RCC 7860 (cell line): ENCODE measurements around the gene FBXO36.
"Not testable (repeated sequence)": the region's sequence is repeated elsewhere in the genome, so short reads cannot be mapped to it uniquely, and the experiment has no call there.

ENCODE experiments used
- DNase-seq: peaks from one replicate; pipeline ENCODE4 v3.0.0-alpha.2; 2015; ENCODE audit warnings: low spot score
- FAIRE-seq: peaks from 2 replicates; lab custom pipeline; 2012; peaks lifted over from hg19 to GRCh38; lab: Jason Lieb, UNC

Gene FBXO36, protein sequence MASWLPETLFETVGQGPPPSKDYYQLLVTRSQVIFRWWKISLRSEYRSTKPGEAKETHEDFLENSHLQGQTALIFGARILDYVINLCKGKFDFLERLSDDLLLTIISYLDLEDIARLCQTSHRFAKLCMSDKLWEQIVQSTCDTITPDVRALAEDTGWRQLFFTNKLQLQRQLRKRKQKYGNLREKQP

DNA sequence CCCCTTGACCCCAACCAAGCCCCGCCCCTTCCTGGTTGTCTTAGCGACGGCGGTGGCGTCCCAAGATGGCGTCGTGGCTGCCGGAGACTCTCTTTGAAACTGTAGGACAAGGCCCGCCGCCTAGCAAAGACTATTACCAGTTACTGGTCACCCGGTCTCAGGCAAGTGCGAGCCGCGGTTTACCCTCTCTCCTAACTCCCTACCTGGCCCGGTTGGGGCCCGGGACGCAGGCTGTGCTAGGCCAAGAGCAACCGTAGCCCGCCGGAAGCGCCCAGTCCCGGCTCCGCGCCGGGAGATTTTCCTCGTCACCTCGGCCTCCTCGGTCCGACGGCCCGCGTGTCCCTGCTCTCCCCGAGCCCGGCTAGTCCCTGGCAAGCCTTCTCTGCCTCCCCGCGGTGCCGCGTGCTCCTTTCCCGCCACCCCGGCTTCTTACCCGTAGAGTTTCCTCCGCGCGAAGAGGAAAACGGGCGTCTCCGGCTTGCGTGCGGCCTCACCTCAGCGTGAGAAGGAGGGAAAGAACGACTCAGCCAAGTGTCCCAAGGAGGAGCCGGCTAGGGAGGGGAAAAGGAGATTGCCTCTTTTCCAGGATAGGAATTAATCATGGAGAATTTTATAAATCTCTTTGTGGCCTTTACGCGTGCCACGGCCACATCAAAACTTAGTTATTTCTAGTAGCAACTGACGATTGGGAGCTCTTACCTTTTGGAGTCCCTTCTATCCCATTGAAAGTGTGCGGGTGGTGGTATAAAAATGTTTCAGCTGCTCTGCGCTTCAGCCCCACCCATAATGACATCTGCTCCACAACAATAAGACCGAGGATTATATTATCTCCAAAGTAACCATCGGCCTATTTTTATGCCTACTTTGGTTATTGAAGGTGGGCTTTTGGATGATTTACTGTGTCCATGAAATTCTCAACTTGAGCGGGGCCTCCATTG, at the start of gene FBXO36:
Gene FBXO36, plus strand, starts transcription at position 55 of the 938 bp plus-strand sequence. Its CDS starts 11 bp downstream, at position 66.
- FAIRE-seq (no peak), DNase-seq (peak; percentile 36)

DNA sequence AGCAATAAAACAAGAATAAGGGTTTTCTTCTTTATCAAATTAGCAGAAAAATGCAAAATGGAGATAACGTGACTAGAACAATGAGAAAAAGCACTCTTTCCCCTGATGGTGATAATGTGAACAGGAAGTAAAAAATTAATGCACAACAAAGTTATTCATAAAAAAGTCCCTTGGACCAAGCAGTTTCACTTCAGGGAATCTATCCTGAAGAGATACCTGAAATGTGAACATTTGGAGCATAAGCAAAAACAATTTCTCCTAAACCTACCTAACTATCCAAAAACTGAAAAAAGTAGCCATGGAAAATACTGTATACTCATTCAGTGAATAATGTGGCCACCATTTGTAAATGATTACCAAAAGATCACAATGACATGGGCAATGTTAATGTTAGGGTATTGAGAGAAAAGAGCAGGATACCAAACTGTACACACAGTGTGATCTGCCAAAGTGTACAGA, 49.2 kb upstream of the FBXO36 start:
- DNase-seq (peak; percentile 9), FAIRE-seq (peak; percentile 85)

DNA sequence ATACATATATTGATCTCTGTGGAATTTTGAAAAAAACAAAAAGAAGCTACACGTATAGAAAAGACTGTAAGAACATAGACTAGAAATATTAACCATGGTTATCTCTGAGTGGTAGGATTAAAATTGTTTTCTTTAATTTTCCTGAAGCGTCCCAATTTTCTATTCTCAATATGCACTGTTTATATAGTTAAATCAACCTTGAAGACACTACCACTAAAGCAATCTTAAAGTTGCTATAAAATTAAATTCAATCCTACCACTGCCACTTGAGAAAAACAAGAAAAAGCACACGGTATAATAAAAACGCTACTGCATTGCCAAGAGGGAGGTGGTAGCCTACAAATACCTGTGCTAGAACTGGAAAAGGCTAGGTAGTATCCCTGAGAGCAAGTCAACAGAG, 47.7 kb upstream of the FBXO36 start:
- FAIRE-seq (no peak), DNase-seq (no peak)

DNA sequence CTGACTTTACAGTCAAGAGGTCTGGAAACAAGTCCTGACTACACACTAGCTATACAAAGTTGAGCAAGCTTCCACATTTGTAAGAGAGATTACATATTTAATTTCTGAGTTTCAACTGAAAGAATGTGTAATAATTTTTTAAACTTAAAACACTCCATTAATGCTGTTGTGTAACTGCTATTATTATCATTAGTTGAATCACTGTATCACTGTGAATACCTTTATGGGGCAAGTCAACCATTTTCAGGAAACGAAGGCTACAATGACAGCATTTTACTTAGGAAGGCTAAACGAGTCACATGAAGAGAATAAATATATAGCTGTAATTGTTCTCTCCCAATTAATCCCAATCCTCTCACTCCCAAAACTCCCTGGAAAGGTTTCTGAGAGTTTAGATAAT, 46.8 kb upstream of the FBXO36 start:
- no peak for DNase-seq
- no peak for FAIRE-seq

DNA sequence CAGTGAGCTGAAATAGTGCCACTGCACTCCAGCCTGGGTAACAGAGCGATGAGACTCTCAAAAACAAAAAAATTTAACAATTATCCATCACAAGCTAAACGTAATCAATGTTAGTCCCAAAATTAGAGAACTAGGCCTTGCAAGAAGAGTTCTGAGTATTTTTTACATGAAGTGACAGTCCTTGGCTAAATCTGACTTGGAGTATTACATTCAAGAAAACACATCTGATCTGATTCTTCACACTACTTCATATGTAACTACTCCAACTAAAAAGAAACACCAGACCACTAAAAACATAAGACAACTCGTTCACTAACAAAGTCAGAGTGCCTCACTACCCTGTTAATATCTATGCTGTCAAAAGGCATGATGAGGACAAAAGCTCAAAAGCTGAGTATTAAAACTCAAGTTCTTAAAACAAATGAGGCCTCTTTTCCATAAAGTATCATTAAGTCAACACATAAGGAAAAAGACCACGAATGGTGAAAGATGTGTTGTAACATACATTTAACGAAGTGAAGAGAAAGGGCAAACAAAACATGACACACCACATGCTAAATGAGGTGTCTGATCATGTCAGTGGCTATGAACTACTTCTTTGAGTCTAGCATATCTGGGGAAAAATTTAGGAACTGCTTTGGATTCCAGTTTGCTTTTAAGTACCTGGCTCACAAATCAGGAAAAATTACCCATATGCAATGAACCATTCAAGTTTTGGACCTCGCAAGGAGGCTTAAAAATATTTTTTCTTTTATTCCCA, 42.9 kb upstream of the FBXO36 start:
- DNase-seq (no peak), FAIRE-seq (no peak)

DNA sequence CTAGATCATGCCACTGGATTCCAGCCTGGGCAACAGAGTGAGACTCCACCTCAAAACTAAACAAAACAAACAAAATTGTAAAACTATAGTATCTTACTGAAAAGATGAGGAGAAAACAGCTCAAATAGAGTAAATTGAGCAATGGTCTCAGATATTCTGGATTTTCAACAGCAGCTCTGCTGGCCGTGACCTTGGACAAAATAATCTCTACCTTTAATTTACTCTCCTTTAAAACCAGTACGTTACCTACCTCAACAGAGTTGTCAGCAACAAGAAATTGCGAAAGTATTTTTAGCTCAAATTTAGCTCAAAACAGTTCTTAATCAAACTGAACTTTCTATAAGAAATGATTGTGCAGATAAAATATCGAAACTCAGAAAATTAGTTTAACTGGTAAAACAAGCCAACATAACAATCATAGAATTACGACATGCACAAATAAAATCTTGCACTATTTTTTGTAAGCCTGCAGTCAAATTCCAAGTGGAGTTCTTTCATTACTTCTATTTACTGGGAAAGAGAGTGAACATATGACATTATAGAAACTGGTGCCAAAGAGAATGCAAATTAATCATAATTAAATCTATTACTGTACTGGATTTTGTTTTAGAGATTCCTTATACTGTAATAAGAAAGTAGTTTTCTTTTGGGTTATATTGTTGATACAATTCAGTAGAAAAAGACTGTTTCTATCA, 41.3 kb upstream of the FBXO36 start:
- FAIRE-seq, result no peak
- no peak for DNase-seq

DNA sequence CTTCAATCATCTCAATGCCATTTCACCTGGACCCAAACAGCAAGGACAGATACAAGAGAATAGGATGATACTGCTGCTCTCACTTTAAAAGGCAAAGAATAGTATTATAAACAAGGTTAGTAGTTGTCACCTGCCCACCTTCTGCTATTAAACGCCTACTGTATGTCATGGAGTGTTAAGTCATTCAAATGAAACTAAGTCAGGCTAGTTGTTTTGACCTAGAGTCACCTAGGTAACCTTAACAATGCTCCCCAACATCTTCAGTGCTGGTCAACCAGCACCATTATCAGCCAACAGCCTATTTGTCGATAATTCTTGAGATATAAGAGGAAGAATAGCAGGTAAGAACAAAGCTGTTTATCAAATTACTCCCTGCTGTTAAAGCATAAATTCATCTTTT, 39.7 kb upstream of the FBXO36 start:
- DNase-seq (no peak), FAIRE-seq (no peak)

DNA sequence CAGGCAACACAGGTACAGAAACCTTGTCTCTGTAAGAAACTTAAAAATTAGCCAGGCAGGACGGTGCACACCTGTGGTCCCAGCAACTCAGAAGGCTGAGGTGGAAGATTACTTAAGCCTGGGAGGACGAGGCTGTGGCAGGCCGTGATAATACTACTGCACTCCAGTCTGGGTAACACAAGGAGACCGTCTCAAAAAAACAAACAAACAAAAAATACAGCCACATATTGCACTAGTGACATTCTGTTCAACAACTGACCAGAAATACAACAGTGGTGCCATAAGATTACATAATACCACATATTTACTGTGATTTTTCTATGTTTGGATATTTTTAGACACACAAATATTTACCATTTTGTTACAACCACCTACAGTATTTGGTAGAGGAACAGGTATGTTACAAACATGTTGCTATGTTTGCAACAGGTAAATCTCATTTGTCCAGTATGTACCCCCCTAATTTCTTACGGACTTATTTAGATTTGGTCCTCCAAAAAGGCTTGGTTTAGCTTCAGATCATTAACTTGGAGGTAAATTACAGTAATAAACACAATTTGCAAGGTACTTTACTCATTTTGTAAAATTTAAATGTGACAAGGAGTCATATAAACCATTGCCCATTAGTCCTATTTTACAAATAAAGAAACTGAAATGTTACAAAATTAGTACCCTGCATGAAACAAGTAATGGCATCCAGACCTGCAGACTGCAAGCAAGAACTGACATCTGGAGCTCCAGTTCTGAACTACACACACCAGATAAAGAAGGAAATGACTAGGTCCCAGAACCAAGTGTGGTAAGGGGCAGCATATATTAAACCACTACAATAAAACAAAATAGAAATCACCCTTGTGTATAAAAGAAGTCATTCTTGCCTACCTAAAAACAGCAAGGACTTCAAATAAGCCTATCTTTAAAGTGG, 37.3 kb upstream of the FBXO36 start:
- DNase-seq (no peak), FAIRE-seq (no peak)

DNA sequence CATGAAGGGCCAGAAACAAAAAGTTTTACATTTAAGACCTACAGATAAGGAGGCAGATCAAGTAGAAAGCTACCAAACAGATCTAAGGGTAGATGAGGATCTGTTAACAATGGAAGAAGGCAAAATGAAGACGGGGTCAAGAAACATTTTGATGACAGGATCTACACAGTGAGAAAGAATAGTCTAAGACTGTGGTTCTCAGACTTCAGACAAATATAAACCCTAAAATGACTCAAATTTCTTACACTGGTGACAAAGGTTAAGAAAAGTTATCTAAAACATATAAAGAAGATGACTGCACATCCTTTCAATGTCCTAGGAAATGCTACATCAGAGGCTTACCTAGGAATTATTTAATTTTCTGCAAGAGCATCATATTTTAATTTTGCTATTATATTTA, 34.9 kb upstream of the FBXO36 start:
- DNase-seq, result no peak
- FAIRE-seq, result no peak

DNA sequence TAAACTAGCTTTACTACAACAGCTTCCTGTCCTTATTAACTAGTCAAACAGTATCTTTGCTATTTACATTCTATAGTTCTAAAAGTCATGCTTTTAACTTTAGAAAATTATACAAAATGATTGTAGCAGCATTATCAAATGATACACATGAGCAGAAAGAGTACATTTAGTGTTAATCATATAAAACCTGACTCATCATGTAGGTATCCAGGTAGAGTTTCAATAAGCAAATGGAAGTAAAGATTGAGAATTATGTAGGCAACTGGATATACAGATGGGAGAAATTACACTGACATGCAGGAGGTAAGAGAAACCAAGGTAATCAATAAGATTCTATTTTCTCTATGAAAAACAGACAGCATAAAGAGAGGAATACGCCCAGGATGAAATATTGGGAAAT, 34.3 kb upstream of the FBXO36 start:
- FAIRE-seq, result peak; percentile 52
- DNase-seq, result no peak

DNA sequence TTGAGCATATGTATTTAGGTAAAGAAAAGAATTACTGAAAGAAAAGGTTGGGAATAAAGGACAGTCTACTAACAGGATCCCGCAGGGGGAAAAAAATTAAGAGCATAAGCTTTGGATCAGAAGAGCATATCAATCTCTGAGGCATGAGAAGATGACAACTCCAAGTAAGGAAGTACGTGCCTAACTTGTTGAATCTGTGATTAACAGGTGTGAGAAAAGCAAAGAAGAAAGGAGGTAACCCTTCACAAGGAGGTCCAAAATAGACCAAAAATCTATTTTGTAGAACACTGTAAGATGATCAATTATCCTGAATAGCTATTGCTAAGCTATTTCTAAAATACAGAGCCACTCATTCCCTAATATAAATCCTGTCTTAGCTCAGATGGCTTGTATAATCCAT, 33.3 kb upstream of the FBXO36 start:
- DNase-seq (no peak), FAIRE-seq (no peak)

DNA sequence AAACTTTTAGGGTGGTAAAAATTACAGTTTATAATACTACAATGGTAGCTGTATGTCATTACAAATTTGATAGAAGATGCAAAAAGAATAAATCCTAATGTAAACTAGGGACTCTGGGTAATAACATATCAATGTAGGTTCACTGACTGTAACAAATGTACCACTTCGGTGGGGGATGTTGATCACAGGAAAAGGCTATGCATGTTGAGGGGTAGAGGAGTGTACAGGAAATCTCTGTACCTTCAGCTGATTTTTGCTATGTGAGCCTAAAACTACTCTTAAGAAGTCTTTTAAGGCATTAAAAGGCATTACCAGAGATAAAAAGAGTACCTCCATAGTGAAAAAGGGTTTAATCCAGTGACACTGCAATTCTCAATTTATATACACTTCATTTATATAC, 25.4 kb upstream of the FBXO36 start:
- FAIRE-seq (no peak), DNase-seq (no peak)

DNA sequence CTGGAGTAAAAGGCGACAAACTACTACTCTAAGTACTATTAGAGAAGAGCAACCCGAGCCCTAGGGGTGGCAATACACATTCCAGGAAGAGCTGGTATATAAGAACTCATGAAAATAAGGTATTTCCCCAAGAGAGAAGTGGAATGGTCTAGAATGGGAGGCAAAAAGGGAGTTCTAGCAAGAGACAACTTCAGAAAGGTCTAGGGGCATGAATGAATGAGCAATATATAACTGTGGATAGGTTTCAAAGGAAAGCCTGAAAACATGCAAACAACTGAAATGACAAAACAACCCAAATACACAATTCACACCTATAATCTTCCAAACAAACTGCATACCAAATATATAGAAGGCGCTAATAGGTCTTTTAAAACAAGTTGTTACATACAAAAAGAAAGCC, 22.7 kb upstream of the FBXO36 start:
- DNase-seq (no peak), FAIRE-seq (no peak)

DNA sequence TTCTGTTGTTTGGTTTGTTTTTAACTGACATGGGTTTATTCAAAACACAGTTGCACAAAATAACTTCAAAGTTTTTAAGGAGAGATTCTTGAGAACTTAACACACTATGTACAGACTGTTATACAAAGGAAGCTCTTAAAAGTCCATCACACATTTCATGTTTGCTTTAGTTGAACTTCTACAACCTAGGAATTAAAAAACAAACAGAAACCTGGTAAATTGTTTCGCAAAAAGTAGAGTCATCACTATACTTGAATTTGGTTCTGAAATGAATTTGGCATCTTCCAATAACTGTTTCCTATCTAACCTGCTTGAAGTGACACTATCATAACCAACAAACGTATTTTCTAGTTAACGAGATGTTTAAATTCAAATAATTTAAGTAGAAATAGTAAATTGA, 22.3 kb upstream of the FBXO36 start:
- DNase-seq (no peak), FAIRE-seq (no peak)

DNA sequence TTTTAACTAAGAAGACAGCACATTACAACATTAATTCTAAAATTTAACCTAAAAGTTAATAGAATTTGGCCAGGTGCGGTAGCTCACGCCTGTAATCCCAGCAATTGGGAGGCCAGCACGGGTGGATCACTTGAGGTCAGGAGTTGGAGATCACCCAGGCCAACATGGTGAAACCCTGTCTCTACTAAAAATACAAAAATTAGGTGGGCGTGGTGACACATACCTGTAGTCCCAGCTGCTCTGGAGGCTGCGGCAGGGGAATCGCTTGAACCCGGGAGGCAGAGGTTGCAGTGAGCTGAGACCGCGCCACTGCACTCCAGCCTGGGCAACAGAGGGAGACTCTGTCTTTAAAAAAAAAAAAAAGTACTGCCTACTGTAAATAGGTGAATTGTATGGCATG, 21.8 kb upstream of the FBXO36 start:
- not testable (repeated sequence) for FAIRE-seq, DNase-seq

DNA sequence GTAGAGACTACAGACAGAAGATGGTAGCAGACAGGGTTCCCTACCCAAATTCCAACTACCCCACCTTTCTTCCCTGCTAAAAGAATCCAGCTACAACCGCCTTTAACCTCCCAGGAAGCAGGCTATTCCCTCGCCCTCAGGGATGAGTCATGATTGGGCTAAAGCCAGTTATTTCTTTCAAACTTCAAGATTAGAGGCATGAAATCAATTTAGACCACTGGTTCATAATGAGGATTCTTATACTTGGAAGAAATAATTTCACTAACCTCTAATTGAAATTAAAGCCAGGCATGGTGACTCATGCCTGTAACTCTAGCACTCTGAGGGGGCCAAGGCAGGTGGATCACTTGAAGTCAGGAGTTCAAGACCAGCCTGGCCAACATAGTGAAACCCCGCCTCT, 20.5 kb upstream of the FBXO36 start:
- DNase-seq (peak; percentile 50), FAIRE-seq (peak; percentile 63)

DNA sequence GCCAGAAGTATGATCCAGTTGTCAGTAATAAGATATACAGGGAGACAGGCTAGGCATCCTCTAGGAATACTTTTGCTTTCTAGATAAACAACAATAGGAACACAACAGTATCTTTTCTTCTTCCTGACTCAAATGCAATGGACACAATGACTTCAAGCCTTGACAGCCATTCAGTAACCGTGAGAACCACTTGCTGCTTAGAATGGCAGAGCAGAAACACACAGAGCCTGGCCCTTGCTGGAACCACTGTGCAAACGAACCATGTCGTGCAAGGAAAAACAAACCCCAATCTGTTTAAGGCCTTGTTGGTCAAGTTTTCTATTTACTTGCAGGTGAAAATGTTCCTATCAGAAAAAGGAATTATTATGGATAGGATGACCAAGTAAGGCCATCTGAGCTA, 19.3 kb upstream of the FBXO36 start:
- FAIRE-seq (no peak), DNase-seq (no peak)

DNA sequence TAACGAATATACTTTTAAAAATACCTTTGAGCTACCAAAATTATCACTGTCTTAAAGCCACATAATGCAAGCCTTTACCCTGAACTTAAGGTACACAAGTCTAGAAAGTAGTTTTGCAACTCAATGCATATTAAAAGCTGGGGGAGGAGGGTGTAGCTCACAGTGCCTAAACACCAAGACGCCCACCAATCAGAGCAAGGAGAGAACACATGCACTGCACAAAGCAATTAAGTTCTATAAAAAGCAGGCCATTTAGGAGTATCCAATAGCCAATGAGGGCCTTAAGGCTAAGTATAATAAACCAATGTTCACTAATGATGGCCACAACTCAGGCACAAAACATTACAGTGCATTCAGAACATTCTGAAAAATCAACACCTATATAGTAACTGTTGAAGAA, 16.7 kb upstream of the FBXO36 start:
- FAIRE-seq, result no peak
- no peak for DNase-seq

DNA sequence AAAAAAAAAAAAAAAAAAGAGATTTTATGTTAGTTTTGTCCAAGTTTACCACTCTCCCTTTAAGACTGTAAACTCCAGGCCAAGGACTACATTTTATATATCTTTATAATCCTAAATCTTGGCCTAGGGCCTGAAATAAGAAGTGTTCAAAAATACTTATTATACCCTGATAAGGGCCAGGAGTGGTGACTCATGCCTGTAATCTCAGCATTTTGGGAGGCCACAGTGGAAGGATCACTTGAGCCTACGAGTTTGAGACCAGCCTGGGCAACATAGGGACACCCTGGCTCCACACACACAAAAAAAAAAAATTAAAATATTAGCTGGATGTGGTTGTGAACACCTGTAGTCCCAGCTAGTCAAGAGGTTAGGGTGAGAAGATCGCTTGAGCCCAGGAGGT, 13.2 kb upstream of the FBXO36 start:
- no peak for DNase-seq
- no peak for FAIRE-seq
